ENCODE results near the gene OR10P1.

The OR10P1 gene

DNA sequence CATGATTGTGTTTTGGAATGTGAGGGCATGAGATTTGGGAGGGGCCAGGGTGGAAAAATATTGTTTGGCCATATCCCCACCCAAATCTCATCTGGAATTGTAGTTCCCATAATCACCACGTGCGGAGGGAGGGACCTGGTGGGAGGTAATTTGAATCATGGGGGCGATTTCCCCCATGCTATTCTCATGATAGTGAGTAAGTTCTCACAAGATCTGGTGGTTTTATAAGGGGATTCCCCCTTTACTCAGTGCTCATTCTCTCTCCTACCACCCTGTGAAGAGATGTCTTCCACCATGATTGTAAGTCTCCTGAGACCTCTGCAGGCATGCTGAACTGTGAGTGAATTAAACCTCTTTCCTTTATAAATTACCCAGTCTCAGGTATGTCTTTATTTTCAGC lies 15.7 kb downstream of the OR10P1 start:
- DNase-seq (ENCODE audit: low read depth): no peak

- DNase-seq (ENCODE audit: low read depth): no peak
Observed at GRCh38 chr12:55653031-55653430, 16.3 kb downstream of the OR10P1 start.

- DNase-seq (ENCODE audit: low read depth): no peak
Observed at GRCh38 chr12:55654511-55655214, 18.0 kb downstream of the OR10P1 start.

GRCh38 chr12:55657212-55657611 lies 20.5 kb downstream of the OR10P1 start:
- no peak for DNase-seq (ENCODE audit: low read depth)

DNA sequence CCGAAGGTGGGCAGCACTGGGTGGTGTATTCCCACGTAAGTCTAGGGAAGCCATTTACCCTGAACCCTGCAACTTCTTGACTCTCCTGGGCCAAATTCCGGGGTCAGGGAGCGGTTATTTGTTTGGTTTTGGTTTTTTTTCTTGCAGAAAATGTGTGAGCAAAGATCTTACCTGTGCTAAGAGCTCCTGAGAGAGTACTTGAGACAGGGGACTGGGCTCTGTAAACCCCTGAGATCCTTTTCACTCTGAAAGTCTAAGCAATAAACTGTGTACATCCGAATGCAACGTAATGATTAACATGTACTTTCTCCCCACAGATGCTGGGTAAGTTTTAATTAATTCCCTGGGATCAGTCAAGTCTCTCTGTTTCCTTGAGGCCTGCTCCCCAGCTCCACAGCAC lies 21.5 kb downstream of the OR10P1 start:
- no peak for DNase-seq (ENCODE audit: low read depth)

GRCh38 chr12:55658635-55659391 lies 22.1 kb downstream of the OR10P1 start:
- DNase-seq (ENCODE audit: low read depth): no peak

- DNase-seq (ENCODE audit: low read depth): no peak
Observed at GRCh38 chr12:55659486-55660385, 23.0 kb downstream of the OR10P1 start.

DNA sequence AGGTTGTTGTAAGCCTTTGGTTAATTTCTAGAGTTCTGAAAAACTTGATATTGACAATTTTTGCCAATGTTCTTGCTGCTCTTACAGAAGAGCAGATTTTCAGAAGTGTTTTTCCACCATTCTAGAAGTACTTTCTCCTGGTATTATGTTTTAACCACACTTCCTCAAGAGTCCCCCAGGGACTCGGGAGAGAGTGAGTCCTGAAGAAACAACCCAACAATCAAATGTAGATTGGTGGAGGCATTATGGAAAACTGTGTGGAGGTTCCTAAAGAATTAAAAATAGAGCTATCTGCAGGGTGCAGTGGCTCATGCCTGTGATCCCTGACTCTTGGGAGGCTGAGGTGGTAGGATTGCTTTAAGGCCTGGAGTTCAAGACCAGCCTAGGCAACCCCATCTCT lies 26.7 kb downstream of the OR10P1 start:
- no peak for DNase-seq (ENCODE audit: low read depth)

- DNase-seq (ENCODE audit: low read depth): no peak
Observed at GRCh38 chr12:55664826-55665225, 28.1 kb downstream of the OR10P1 start.

GRCh38 chr12:55666508-55666907 lies 29.8 kb downstream of the OR10P1 start:
- DNase-seq (ENCODE audit: low read depth): no peak

DNA sequence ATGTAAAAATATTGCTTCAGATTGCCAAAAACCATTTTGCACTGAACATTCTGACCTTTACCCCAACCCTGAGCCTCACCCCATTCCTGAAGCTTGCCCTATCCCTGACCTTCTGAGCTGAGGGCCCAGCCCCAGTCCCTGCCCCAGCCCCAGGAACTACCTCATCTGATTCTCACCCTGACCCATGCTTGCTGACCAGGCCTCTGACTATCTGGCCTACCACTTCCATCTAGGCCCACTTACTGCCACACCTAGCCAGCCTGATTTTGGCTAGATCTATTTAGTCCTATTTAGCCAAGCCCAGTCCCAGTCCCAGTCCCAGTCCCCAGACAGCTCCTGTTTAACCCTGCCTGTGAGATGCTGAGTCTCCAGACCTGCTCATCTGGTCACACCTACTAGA lies 33.6 kb downstream of the OR10P1 start:
- DNase-seq (ENCODE audit: low read depth): no peak

DNA sequence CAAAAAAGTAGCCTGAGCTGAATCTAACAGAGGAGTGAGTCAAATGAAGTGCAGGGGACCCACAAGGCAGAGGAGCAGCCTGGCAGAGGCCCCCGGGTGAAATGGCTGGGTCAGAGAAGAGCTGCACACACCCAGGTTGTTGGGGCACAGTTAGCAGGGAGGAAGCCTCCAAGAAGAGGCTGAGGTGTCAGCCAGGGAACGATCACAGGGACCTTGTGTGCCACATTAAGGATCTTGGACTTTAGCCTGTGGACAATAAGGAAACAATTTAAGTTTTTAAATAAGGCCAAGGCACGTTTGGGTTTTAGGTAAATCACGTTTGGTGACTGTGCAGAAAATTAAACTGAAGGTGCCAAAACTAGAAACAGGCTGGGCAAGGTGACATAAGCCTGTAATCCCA lies 35.1 kb downstream of the OR10P1 start:
- DNase-seq (ENCODE audit: low read depth): no peak

GRCh38 chr12:55673638-55674037 lies 36.9 kb downstream of the OR10P1 start:
- no peak for DNase-seq (ENCODE audit: low read depth)

- DNase-seq (ENCODE audit: low read depth): no peak
Observed at GRCh38 chr12:55675666-55676065, 39.0 kb downstream of the OR10P1 start.

- DNase-seq (ENCODE audit: low read depth): no peak
Observed at GRCh38 chr12:55676707-55677106, 40.0 kb downstream of the OR10P1 start.

- DNase-seq (ENCODE audit: low read depth): no peak
Observed at GRCh38 chr12:55679691-55680090, 43.0 kb downstream of the OR10P1 start.

DNA sequence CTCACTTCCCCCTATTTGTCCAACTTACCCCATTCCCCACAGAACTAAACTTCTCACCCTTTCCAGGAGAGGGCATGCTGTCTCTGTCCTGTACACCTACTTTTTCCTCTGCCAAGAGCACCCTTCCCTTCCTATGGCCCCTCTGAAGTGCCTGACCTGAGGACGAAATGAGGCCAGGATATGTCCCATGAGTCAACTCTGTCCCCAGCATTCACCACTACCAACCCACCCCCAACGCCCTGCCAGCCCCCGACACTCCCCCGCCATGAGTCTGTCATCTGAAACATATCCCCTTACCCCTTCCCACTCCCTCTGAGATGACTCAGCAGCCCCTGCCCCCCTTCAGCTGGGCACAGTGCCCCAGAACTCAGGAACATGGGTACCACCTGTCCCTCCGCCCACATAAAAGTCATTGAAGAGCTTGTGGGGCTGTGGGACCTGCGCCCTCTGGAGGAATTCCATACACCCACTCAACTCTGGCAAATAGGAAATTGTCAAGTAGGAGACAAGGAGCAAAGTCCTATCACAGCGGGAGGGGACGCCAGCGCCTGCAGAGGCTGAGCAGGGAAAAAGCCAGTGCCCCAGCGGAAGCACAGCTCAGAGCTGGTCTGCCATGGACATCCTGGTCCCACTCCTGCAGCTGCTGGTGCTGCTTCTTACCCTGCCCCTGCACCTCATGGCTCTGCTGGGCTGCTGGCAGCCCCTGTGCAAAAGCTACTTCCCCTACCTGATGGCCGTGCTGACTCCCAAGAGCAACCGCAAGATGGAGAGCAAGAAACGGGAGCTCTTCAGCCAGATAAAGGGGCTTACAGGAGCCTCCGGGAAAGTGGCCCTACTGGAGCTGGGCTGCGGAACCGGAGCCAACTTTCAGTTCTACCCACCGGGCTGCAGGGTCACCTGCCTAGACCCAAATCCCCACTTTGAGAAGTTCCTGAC lies 44.7 kb downstream of the OR10P1 start:
- DNase-seq (ENCODE audit: low read depth): peak; percentile 13

DNA sequence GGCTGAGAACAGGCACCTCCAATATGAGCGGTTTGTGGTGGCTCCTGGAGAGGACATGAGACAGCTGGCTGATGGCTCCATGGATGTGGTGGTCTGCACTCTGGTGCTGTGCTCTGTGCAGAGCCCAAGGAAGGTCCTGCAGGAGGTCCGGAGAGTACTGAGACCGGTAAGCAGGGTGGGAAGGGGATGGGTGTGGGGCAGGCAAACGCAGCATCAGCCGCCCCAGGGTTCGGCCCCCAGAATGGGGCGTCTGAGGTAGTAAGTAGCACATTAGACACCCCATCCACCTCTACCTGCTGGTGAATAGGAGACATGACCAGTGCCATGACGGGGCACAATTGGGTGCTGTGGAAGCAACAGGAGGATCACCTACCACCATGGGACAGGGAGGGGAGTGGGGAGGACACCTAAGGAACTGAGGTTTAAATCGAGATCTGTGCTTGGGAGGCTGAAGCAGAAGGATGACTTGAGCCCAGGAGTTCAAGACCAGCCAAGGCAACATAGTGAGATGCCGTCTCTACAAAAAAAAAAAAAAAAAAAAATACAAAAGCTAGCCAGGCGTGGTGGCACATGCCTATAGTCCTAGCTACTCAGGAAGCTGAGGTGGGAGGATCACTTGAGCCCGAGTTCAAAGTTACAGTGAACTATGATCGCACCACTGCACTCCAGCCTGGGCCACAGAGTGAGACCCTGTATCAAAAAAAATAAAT lies 45.5 kb downstream of the OR10P1 start:
- DNase-seq (ENCODE audit: low read depth): no peak

- no peak for DNase-seq (ENCODE audit: low read depth)
Observed at GRCh38 chr12:55683676-55684075, 47.0 kb downstream of the OR10P1 start.

- DNase-seq (ENCODE audit: low read depth): no peak
Observed at GRCh38 chr12:55684761-55685370, 48.2 kb downstream of the OR10P1 start.
